ENCODE results near the gene ISYNA1. TPM values are rescaled to one million over a fixed set of nuclear protein-coding genes. Genes with fewer than 3 reads are reported as not detected.
A peak's percentile ranks its signal among the peaks of the same experiment; 100 is the strongest.

The ISYNA1 gene
- total RNA-seq, 1 donor from 2014 or later, result 30.6 TPM

DNA sequence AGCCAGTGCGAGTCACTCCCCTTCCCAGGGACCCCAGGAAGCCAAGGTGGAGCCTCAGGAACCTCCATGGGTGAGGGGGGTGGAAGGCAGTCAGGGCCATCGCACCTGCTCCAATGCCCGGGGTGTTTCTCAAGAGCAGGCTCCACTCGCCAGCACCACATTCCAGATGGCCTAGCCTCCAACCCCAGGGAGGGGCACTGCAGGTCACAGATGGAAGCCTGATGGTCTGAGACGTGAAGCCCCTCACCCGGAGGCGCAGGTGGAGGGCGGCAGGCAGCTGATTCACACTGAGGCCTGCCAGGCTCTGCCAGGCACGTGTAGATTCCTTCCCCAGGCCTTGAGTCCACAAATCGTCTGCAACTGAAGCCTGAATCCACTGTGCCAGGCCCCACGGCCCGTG, 23.0 kb upstream of the ISYNA1 start:
- intact Hi-C loops (cut with DNase I), result no loop called here
- Histone ChIP-seq H3K4me3 (no peak overlapping the region), H3K4me1 (peaks cover 41% of the 10 kb centered on the region), H3K36me3 (peaks cover 70% of the 10 kb centered on the region), H3K9me3 (no peaks in the 10 kb centered on the region), H3K27me3 (ENCODE audit: low read depth) (no peaks in the 10 kb centered on the region), H3K27ac (peak overlapping the region; percentile 73)
- DNase-seq, result no peak
- TF ChIP-seq, protein P1, sequence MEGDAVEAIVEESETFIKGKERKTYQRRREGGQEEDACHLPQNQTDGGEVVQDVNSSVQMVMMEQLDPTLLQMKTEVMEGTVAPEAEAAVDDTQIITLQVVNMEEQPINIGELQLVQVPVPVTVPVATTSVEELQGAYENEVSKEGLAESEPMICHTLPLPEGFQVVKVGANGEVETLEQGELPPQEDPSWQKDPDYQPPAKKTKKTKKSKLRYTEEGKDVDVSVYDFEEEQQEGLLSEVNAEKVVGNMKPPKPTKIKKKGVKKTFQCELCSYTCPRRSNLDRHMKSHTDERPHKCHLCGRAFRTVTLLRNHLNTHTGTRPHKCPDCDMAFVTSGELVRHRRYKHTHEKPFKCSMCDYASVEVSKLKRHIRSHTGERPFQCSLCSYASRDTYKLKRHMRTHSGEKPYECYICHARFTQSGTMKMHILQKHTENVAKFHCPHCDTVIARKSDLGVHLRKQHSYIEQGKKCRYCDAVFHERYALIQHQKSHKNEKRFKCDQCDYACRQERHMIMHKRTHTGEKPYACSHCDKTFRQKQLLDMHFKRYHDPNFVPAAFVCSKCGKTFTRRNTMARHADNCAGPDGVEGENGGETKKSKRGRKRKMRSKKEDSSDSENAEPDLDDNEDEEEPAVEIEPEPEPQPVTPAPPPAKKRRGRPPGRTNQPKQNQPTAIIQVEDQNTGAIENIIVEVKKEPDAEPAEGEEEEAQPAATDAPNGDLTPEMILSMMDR (IDR thresholded peaks at IDR 0.05), result no peak
- no peak for ATAC-seq

DNA sequence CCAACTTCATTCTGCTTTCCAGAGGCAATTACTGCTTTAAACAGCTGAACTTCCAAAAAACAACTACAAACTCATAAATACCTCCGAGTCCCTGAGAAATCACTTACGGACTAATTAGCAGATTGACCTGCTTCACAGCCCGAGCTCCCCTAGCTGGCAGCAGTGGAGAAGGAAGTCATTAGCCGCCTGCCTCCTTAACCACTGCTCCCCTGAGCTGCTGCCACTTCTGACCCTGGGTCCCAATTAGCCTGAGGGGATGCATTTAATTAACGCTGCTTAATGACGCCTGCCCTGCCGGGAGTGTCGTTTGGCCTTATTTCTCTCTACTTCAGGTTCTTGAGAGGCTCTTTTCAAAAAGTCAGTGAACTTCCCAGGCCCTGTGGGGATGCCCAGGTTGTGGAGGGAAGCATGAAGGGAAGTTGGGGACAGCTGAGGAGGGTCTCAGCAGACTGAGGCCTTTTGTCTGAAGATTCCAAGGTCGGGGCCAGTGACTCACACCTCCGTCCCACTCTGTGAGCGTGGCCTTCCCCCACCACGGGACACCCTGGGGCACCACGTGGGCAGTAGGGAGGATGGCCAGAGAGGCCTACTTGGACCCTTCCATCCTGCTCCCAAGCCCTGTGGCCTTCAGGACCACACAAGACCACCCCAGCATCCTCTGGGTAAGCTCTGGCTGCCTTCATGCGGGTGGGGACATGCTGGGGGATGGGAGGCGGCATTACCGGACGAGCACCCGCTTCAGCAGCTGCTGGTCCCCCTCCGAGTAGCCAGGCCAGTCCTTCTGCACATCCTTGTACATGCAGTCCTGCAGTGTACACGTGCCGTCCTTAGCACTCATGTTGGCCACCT, 19.8 kb upstream of the ISYNA1 start:
- H3K4me3 ChIP-seq, result no peak overlapping the region
- intact Hi-C loops (cut with DNase I), result no loop called here
- TF ChIP-seq, protein P1 (IDR thresholded peaks at IDR 0.05), result no peak
- H3K36me3 ChIP-seq, result peaks cover 76% of the 10 kb centered on the region
- DNase-seq (no peak), ATAC-seq (no peak)
- no peak overlapping the region for H3K27ac ChIP-seq
- H3K27me3 ChIP-seq (ENCODE audit: low read depth), result no peaks in the 10 kb centered on the region
- H3K9me3 ChIP-seq, result no peaks in the 10 kb centered on the region
- peaks cover 21% of the 10 kb centered on the region for H3K4me1 ChIP-seq

DNA sequence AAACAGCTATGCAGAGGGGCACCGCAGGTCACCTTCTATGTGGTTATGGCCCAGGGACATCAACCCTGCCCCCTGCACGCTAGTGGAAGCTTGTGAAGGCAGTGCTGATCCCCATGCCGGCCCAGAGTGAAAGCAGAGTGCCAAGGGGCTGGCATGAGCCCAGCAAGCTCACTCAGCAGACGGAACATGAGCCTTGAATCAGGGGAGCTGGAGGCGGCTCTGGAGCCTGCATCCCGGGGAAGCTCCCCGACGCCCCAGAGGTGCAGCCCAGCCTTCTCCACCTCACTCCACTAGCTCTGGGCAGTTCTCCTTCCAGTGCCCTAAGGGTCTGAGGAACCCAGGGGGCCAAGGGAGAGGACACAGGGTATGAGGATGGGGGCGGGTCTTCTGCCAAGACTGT, 19.0 kb upstream of the ISYNA1 start:
- H3K27ac ChIP-seq, result no peak overlapping the region
- H3K9me3 ChIP-seq, result no peaks in the 10 kb centered on the region
- intact Hi-C loops (cut with DNase I), result no loop called here
- H3K36me3 ChIP-seq, result peaks cover 82% of the 10 kb centered on the region
- TF ChIP-seq, protein P1 (IDR thresholded peaks at IDR 0.05), result no peak
- no peaks in the 10 kb centered on the region for H3K27me3 ChIP-seq (ENCODE audit: low read depth)
- peaks cover 21% of the 10 kb centered on the region for H3K4me1 ChIP-seq
- DNase-seq (no peak), ATAC-seq (no peak)
- H3K4me3 ChIP-seq, result no peak overlapping the region

DNA sequence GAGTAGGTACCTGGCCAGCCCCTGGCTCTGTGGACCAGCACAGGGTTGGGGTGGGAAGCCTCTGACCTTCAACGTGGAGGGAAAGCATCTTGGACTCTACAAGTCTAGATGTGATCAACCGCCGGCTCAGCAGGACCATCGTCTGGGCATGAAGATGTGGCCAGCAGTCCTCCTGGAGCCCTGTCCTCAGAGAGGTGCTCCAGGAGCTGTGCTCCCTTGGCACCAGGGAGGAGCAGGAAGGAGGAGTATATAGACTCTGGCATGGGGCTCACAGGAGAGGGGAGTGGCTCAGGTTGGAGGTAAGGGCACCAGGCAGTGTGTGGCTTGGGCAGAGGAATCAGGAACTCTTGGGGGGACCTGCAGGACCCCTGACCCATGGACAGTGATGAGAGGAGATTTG, 18.3 kb upstream of the ISYNA1 start:
- H3K9me3 ChIP-seq, result no peaks in the 10 kb centered on the region
- H3K4me1 ChIP-seq, result peaks cover 15% of the 10 kb centered on the region
- peaks cover 84% of the 10 kb centered on the region for H3K36me3 ChIP-seq
- peak overlapping the region; percentile 9 for H3K27ac ChIP-seq
- intact Hi-C loops (cut with DNase I), result no loop called here
- DNase-seq, result no peak
- no peaks in the 10 kb centered on the region for H3K27me3 ChIP-seq (ENCODE audit: low read depth)
- no peak overlapping the region for H3K4me3 ChIP-seq
- ATAC-seq, result no peak
- TF ChIP-seq, protein P1 (IDR thresholded peaks at IDR 0.05), result no peak

DNA sequence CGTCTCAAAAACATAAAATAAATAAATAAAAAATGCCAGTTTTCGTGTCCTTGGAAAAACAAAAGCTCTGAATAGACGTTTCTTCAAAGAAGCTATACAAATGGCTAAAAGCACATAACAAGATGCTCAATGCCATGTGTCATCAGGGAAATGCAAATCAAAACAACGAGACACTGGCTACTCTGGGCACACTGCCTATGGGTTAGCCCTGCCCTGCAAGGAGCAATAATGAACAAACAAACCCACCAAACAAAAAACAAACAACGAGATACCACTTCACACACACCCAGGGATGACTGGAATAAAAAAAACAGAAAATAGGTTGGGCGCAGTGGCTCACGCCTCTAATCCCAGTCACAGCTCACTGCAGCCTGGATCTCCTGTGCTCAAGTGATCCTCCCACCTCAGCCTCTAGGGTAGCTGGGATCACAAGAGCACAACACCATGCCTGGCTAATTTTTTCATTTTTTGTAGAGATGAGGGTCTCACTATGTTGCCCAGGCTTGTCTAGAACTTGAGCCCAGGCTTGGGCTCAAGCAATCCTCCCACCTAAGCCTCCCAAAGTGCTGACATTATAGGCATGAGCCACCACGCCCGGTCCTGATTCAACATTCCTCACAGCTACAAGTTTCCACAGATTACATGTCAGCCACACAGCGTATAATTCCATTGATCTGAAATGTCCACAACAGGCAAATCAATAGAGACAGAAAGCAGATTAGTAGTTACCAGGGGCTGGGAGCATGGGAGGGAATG, 15.5 kb upstream of the ISYNA1 start:
- Histone ChIP-seq H3K9me3 (no peaks in the 10 kb centered on the region), H3K27ac (no peak overlapping the region), H3K27me3 (ENCODE audit: low read depth) (no peaks in the 10 kb centered on the region), H3K4me3 (no peak overlapping the region), H3K36me3 (peaks cover 86% of the 10 kb centered on the region), H3K4me1 (peaks cover 10% of the 10 kb centered on the region)
- intact Hi-C loops (cut with DNase I), result no loop called here
- no peak for ATAC-seq
- no peak for DNase-seq
- TF ChIP-seq, protein P1 (IDR thresholded peaks at IDR 0.05), result no peak

Measured in lower lobe of right lung (tissue), 2 donors.